GM18909 (cell line): ENCODE data around the gene NFAT5.

Experiments used
- ATAC-seq: cut with Tn5 transposase; IDR thresholded peaks from one replicate; pipeline ENCODE4 v1.9.1; 2021; ENCODE audit warnings: mild to moderate bottlenecking; ENCODE audit not compliant: unreplicated experiment, poor library complexity

Gene NFAT5

DNA sequence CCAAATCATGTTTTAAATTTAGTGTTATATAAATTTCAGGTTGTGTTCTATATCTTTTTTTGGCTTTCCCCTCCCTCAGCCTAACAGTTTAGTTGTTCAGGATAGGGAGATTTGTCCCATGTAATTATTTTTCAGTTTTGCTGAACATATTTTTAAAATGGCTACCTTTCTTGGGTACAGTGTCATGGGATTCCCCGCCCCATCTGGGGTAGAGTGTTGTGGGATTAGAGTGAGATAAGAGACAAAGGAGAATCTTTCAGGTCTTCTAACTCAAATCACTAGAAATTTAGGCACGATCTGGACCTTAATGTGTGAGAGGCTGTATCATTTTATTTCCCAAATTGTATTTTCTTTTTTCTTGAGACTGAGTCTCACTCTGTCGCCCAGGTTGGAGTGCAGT lies 24.8 kb downstream of the NFAT5 start:
- ATAC-seq: no peak

DNA sequence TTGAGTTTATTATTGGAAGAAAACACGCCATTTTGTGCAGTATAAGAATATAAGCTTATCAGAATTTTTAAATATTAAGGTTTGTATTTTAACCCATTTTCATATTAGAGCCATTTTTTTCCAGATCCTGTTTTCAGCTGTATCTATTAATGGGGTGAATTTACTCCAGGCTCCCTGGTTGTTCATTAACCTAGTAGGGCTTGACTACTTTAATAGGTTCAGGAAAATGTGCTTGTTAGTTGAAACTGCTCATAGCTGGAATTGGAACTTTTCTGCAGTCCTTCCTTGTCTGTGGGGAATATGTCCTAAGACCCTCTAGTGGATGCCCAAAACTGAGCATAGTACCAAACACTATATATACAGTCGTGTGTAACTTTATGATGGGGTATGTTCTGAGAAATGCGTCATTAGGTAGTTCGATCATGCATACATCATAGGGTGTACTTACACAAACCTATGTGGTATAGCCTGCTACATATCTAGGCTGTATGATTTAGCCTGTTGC lies 28.0 kb downstream of the NFAT5 start:
- no peak for ATAC-seq

DNA sequence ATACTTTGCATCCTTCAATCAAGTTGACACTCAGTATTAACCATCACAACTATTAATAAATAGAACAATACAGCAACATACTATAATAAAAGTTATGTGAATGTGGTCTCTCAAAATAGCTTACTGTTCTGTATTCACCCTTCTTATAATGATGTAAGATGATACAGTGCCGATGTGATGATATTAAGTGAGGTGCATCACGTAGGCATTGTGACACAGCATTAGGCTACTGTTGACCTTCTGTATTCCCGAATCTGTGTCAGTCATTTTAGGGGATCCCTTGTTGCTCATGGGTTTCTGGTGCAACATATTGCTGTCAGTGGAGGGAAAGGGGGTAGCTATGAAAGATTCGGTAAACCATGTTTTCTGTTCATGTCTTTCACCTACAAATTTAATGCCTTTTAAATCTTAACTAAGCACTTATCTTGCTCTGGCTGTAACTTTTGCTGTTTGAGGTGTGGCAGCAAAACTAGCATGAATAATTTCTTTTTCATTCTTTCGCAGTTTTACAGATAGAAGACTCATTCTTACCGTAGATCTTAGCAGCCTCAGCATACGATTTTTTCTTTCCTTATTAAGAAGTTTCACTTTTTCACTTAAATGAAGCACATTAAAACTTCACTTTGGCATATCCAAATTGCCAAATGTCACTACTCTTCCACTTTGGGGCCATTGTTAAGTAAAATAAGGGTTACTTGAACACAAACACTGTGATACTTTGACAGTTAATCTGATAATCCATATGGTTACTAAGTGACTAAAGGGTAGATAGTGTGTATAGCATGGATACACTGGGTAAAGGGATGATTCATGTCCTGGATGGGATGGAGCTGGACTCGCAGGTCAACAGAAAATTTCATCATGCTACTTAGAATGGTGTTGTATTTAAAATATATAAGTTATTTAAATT lies 29.6 kb downstream of the NFAT5 start:
- ATAC-seq: no peak

DNA sequence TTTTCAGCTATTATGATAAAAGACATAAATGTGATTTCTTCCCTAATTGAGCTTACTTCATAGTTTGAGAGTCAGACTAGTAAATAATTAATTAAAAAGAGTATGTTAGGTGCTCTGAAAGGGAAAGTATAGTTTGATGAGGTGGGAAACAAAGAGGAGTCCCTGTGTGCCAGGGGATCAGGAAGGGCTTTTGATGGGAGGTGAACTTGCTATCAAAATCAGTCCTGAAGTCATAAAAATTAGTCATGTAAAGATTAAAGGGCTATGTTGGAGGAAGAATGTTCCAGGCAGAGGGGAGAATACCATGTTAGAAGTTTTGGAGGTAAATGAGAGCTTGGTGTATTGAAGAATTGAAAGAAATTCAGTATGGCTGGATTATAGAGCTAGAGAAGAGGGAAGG lies 31.0 kb downstream of the NFAT5 start:
- ATAC-seq: no peak

DNA sequence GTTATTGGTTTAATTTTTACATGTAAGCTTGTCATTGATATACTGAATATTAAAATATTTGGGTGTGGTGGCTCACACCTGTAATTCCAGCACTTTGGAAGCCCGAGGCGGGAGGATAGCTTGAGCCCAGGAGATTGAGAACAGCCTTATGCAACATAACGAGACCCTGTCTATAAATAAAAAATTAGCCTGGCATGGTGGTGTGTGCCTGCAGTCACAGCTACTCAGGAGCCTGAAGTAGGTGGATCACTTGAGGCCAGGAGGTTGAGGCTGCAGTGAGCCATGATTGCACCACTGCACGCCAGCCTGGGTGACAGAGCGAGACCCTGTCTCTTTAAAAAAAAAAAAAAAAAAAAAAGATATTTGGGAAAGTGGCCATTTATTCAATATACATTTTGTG lies 32.3 kb downstream of the NFAT5 start:
- ATAC-seq: no peak

DNA sequence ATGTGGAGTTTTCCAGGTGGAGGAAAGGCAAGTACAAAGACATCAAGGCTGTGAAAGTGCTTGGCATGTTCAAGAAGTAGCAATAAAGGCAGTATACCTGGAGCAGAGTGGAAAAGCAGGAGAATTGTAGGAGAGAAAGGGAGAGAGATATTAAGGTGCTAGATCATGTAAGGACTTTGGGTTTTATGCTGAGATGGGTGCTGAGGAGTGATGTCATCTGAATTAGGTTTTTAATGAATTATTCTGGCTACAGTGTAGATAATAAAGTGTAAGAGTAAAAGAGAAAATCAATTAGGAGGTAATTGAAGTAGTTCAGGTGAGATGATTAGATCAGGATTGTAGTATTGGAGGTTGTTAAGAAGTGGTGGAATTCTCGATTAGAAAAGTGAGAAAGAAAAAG lies 34.0 kb downstream of the NFAT5 start:
- no peak for ATAC-seq

DNA sequence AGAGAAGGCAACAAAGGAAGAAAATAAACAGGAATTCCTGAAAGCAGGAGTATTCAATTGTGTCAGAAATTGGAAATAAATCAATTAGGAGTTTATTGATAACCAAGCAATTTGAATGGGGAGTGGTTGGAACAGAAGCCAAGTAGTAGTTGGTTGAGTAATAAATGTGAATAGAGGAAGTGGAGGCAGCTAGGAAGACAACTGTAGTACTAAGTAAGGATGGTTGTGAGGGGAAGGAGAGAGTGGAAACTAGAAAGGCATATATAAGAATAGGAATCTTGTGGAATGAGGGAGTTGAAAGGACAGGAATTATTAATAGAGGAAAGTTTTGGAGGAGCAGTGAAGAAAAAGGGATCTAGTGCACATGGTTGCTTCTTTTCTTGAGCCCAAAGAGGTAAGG lies 34.4 kb downstream of the NFAT5 start:
- ATAC-seq: no peak

DNA sequence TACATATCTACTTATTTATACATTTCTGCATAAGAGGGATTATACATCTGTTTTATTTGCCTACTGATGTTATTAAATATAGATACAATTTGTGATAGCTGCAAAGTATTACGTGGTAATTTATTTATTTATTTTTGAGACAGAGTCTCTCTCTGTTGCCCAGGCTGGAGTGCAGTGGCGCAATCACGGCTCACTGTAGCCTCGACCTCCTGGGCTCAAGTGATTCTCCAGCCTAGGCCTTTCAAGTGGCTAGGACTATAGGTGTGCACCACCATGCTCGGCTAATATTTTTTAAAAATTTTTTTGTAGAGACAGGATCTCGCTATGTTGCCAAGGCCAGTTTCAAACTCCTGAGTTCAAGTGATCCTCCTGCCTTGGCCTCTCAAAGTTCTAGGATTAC lies 35.5 kb downstream of the NFAT5 start:
- ATAC-seq: no peak

DNA sequence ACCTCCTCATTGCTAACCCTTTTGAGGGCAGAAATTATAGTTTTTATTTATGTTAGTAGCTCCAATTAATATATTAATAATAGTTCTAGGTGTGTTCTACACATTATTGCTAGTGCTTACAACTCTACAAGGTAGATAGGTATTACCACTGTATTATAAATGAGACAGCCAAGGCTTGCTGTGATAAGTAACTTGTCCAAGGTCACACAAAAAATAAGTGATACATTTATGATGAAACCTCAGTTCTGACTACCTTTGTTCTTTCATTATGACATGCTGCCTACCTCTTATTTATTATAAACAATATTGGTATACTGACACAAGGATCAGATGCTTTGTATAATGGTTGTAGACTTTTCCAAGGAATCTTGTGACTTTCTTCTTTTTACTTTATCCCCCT lies 41.2 kb downstream of the NFAT5 start:
- no peak for ATAC-seq

DNA sequence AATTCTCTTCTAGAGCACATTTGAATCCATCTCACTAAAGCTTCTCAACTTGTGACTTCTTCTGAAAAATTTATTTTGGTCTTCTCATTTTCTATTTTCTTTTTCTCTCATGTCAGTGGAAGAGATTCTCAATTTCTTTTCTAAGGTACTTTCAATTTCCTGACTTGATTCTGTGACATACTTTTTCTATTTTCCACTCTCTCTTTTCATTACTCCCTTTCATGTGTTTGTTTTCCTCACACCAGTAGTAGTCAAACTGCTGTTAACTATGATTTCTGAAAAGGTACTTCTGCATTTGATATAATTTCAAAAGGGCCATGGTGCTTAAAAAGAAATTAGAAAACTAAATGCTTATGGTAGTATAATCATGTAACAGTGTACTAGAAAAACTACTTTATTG lies 41.9 kb downstream of the NFAT5 start:
- ATAC-seq: no peak

DNA sequence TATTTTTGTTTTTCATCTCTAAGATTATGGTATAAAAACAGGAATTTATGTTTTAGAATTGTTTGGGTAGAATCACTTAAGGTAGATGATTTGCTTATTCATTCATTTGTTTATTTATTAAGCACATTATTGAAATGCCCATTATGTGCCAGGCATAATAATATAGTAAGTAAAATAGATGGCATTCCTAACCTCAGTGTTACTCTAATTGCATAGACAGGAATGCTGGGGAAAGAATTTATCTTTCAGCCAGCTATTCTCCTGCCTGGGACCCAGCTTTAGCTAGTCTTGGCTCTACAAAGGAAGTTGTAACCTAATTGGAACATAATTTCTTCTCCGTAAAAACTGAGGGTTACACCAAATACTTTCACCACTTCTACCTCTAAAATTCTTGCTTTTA lies 44.6 kb downstream of the NFAT5 start:
- ATAC-seq: no peak

DNA sequence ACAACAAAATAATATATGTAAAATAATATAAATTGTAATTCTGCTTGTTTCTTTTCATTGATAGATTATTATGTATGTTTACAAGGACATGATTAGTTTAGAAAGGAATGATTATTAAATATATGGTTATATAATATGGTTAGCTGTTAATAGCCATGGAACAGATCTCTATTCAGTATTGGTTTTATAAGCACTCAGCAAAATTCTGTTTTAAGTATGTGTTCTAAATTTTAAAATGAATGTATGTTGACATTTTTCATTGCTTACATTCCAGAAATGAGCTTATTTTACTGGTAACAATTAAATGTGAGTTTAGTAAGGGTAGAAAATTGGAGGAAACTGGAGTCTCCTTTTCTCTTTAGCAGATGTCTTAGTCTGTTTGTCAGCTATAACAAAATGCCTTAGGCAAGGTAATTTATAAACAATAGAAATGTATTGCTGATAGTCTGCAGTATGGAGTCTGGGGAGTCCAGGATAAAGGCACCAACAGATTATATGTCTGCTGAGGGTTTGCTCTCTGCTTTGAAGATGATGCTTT lies 45.4 kb downstream of the NFAT5 start:
- no peak for ATAC-seq

DNA sequence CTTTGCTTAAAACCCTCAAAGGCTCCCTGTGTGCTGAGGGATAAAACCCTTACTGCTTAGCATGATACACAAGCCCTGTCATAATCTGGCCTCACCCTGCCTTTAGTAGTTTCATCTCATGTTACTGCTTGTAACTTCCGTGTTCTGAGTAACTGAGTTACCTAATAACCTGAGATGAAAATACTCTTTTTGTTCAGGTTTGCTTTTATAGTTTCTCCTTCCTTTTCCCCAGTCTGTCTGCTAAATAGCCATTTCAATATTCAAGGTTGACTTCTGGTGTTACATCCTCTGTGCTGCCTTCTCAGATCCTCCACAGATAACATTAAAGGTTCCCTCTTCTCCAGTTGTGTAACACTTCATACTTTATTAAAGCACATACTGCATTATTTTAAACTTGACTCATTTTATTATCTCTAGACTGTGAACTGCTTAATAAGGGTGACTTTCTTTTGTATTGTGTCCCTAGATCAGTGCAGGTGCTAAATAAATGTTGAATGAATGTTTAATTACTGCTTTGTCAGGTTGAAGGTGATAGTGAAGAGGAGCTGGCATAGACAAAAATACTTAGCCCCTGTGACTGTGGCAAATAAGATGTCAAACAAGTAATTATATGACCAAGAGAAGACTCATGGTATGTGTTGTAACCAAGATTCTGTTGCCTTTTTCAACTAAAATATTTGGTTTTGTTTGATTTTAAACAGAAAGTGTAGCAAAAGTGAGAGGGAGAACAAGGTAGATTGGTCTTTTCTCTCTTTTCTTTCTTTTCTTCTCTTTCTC lies 47.8 kb downstream of the NFAT5 start:
- ATAC-seq: no peak

DNA sequence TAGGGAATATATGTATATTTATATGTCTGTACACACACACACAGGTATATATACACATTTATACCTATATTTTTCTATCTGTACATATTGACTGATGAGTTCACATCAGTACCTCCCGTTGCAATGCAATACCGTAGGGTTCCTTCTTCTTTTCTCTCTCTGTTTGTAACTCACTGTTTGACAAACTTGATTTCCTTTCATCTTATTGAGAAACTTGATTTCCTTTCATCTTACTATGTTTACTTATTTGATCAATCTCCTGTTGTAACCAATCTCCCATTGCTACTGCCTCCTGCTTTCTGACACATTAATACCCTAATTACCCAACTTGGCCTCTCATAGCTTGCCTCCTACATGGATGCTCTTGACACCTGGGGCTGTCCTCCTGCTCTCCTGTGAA lies 49.8 kb downstream of the NFAT5 start:
- ATAC-seq: no peak

DNA sequence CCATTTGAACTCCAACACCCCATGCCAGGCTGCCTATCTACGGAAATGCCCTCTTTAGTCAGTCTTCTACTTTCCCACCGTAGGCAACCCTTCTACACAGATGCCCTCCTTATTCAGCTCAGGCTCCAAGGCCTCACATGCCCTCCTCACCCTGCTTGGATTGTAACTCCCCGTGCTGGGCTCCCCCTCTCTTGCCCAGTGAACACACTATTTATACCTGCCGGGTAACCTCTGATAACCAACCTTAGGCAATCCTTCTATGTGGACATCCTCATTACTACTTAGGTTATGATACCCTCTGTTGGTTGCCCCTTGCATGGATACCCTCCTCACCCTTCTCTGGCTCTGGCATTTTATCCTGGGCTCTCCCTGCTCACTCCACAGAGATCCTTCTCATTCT lies 50.3 kb downstream of the NFAT5 start:
- no peak for ATAC-seq

DNA sequence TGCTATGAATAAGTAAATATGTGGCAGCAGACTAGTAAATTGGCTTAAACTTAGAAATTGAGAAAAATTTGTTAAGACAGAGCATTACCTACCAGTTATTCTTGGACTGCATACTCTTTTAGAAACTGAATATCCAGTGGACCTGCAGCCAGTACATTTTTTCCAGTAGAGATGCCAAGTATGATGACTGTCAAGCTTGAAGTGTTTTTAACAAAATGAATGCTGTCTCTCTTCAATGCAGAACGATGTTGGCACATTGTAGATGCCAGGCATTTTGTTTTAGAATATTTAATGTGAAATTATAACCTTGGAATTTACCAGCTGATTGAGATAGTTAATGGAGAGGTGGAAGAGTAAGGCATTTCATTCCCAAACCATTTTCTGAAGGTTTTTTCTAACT lies 52.5 kb downstream of the NFAT5 start:
- ATAC-seq: no peak

DNA sequence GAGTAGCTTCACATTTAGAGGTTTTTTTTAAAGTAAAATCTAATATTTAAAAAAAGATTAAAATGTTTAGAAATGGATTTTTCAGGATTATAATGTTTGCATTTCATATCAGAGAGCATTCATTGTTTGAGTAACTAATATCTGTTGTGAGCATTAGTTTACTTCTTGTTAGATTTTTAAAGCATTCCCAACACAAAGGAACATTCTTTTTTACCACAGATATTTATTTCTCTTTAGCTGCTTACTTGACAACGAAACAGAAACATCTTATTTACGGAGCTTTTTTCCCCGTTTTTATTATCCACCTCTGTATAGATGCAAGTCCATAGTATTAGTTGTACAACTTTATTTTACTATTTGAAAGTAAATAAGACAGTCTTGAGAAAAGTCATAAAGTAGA lies 53.0 kb downstream of the NFAT5 start:
- no peak for ATAC-seq

DNA sequence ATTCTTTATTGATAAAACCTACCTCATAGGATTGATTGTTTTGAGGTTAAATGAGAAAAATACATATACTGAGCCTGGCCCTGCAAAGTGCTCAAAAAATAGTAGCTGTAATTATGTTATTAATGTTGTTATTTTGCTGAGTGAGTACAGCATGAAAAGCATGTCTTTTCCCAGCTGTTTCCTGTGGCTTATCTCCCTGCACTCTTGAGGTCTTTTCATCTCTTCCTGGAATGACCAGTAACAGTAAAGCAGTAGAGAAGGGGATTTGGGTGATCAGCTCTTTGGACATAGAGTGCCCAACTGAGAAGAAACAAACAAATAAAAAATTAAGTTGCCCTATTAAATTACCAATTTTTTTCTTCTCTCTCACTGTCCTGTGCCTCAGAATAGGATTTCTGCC lies 53.7 kb downstream of the NFAT5 start:
- no peak for ATAC-seq

DNA sequence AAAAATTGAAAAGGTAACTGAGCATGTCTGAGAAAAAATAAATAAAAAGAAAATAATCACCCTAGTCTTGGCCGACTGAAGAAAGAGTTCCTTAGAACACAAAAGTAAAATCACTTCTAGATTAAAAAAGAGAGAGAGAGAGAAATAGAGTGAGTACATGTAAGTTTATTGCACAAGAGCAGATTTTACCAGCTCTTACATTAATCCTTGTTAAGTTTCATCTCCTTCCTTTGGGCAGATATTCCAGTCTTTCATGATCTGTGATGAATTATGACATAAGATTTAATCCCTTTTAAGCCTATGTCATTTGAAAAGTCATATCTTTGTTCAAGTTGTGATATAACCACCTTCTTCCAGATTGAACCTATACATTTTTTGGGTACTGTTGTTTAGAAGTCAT lies 54.8 kb downstream of the NFAT5 start:
- ATAC-seq: no peak

DNA sequence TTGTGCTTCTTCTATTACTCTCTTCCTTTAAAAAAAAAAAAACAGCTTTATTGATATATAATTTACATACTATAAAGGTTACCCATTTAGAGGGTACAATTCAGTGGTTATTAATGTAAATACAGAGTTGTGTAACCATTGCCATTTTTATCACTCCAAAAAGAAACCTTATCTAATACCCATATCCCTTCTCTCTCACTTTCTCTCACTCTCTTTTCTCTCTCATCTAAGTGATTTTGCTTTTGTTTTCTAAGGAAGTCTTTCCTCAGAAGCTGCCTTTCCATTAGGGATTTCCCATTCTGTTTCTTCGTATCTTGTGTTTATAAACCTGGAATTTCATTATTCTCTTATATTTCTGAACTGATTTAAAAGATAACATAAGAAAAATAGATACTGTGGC lies 55.5 kb downstream of the NFAT5 start:
- no peak for ATAC-seq

DNA sequence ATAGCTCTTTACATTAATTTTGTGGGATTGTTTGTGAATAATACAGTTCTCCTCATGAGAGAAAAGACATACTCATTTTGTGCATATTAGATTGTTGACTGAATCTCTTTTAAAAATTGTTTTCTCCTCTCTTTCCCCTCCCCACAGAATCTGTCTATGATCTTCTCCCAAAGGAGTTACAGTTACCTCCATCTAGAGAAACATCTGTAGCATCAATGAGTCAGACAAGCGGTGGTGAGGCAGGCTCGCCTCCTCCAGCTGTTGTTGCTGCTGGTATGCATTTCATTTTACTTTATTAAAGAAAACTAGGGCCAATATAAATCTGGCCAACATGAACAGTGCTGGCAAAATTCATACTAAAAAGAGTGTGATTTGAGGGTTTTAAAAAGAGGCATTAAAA lies 60.5 kb downstream of the NFAT5 start:
- ATAC-seq: no peak
